HEK293 (cell line): ENCODE results near the gene MISP3.
"Not testable (repeated sequence)": the region's sequence is repeated elsewhere in the genome, so short reads cannot be mapped to it uniquely, and the experiment has no call there.

Experiments
- CTCF ChIA-PET: fragments of 350-600 bp; formaldehyde crosslinking; extraction: SDS; loops from one replicate; lab custom pipeline; 2021; ENCODE audit warnings: antibody characterized with exemption; lab: Yijun Ruan, JAX
- POLR2A ChIA-PET: fragments of 300-600 bp; formaldehyde crosslinking; extraction: SDS; loops from one replicate; lab custom pipeline; 2020; ENCODE audit warnings: antibody characterized with exemption, inconsistent platforms; lab: Yijun Ruan, JAX
- H3K27ac ChIP-seq: fragments of 200-500 bp; sonication (Bioruptor generic); 2 replicates; pipeline ENCODE4 v1.5.1; 2014; ENCODE audit warnings: low read depth, low read length, control low read depth, inconsistent platforms; ENCODE audit errors: extremely low read depth
- H3K36me3 ChIP-seq, 2 experiments: fragments of 200-500 bp in 1 of 2; sonication (Bioruptor generic) in 1 of 2; 1 replicate in 1 of 2; 2 replicates in 1 of 2; pipeline ENCODE4 v1.5.1; 2014 to 2017; ENCODE audit warnings: inconsistent platforms in 2 of 2, low read length in 2 of 2; ENCODE audit not compliant: control insufficient read depth in 2 of 2, insufficient read depth in 1 of 2
- H3K4me1 ChIP-seq: fragments of 200-500 bp; sonication (Bioruptor generic); 2 replicates; pipeline ENCODE4 v1.5.1; 2014; ENCODE audit warnings: mild to moderate bottlenecking, low read length, inconsistent platforms; ENCODE audit not compliant: control insufficient read depth, insufficient read depth
- H3K4me3 ChIP-seq: 2 replicates; pipeline ENCODE4 v1.5.1; 2011; ENCODE audit warnings: low read depth, mild to moderate bottlenecking, control low read depth, low read length, moderate library complexity
- H3K9me3 ChIP-seq: fragments of 200-500 bp; sonication (Bioruptor generic); 2 replicates; pipeline ENCODE4 v1.5.1; 2014; ENCODE audit warnings: low read depth, low read length, inconsistent platforms; ENCODE audit not compliant: control insufficient read depth, insufficient read depth
- CTCF ChIP-seq: fragments of 450-650 bp; formaldehyde crosslinking; IDR thresholded peaks from 2 replicates; pipeline ENCODE4 v1.5.1; 2016; ENCODE audit warnings: missing biosample characterization, missing genetic modification characterization
- KLF7 ChIP-seq: fragments of 450-650 bp; formaldehyde crosslinking; IDR thresholded peaks from 2 replicates; pipeline ENCODE4 v1.5.1; 2016; ENCODE audit warnings: missing biosample characterization, missing genetic modification characterization, borderline replicate concordance
- ZNF2 ChIP-seq: fragments of 450-650 bp; formaldehyde crosslinking; IDR thresholded peaks from 2 replicates; pipeline ENCODE4 v1.5.1; 2016; ENCODE audit warnings: missing biosample characterization, missing genetic modification characterization
- ZNF510 ChIP-seq: fragments of 450-650 bp; formaldehyde crosslinking; IDR thresholded peaks from 2 replicates; pipeline ENCODE4 v1.5.1; 2018; ENCODE audit warnings: mild to moderate bottlenecking, missing genetic modification characterization, missing biosample characterization; ENCODE audit not compliant: insufficient replicate concordance
- ZNF654 ChIP-seq: fragments of 450-650 bp; formaldehyde crosslinking; IDR thresholded peaks from 2 replicates; pipeline ENCODE4 v1.5.1; 2016; ENCODE audit warnings: low read depth, missing biosample characterization, missing genetic modification characterization
- ZNF768 ChIP-seq: fragments of 450-650 bp; formaldehyde crosslinking; IDR thresholded peaks from 2 replicates; pipeline ENCODE4 v1.5.1; 2018; ENCODE audit warnings: missing biosample characterization, mild to moderate bottlenecking, missing genetic modification characterization
- TF ChIP-seq, protein P1 (sequence below): fragments of 450-650 bp; formaldehyde crosslinking; IDR thresholded peaks from 2 replicates; pipeline ENCODE4 v1.5.1; 2016; ENCODE audit warnings: missing biosample characterization, missing genetic modification characterization
- TF ChIP-seq, protein P2 (sequence below): fragments of 450-650 bp; formaldehyde crosslinking; IDR thresholded peaks from 2 replicates; pipeline ENCODE4 v1.5.1; 2016; ENCODE audit warnings: missing biosample characterization, missing genetic modification characterization, low read depth

Gene MISP3

DNA sequence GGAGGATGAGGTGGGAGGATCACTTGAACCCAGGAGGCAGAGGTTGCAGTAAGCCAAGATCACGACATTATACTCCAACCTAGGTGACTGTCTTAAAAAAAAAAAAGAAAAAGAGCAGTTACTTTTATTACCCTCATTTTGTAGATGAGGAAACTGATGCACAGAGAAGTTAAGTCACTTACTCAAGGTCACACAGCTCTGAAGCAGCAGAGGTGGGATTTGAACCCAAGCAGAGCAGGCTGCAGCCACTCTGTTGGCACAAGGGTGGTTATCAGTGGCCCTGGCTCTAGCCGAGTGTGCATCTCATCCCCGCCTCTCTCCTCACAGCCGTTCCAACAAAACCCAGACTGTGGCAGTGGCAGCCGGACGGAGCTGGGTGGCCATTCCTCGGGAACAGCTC, 33.4 kb upstream of the MISP3 start:
- Histone ChIP-seq H3K9me3 (no peaks in the 10 kb centered on the region), H3K4me1 (no peaks in the 10 kb centered on the region), H3K36me3 (no peaks in the 10 kb centered on the region; a peak in 1 of 3 replicates), H3K4me3 (no peak overlapping the region), H3K27ac (no peak overlapping the region)
- TF ChIP-seq ZNF768 (tag by site-specific recombination) (0 out of 2 replicates have a peak, but pooled peaks have one; percentile 50), ZNF510 (tag by site-specific recombination) (no peak), KLF7 (tag by site-specific recombination) (no peak)
- ChIA-PET POLR2A (no interaction called here), CTCF (interaction anchor here (0.7 kb wide), 1 partner anchor 9 kb away, joined by 4 read pairs; no protein-coding TSS in a partner anchor)

GRCh38 chr19:14042659-14043608, 29.7 kb upstream of the MISP3 start:
- H3K9me3 ChIP-seq, H3K27ac ChIP-seq, H3K4me1 ChIP-seq, H3K4me3 ChIP-seq, H3K36me3 ChIP-seq: not testable (repeated sequence)
- CTCF ChIA-PET, result interaction anchor here (0.6 to 3.7 kb wide), 21 partner anchors 10 to 601 kb away, joined by 3 to 29 read pairs (median 4); partner anchors contain the start of genes IL27RA, PALM3 and RFX1
- TF ChIP-seq CTCF (tag by site-specific recombination) (peak; percentile 60), ZNF654 (peak; percentile 46), ZNF2 (tag by site-specific recombination) (peak; percentile 70; the same call in 1 of the 2 replicates)
- TF ChIP-seq, protein P1, sequence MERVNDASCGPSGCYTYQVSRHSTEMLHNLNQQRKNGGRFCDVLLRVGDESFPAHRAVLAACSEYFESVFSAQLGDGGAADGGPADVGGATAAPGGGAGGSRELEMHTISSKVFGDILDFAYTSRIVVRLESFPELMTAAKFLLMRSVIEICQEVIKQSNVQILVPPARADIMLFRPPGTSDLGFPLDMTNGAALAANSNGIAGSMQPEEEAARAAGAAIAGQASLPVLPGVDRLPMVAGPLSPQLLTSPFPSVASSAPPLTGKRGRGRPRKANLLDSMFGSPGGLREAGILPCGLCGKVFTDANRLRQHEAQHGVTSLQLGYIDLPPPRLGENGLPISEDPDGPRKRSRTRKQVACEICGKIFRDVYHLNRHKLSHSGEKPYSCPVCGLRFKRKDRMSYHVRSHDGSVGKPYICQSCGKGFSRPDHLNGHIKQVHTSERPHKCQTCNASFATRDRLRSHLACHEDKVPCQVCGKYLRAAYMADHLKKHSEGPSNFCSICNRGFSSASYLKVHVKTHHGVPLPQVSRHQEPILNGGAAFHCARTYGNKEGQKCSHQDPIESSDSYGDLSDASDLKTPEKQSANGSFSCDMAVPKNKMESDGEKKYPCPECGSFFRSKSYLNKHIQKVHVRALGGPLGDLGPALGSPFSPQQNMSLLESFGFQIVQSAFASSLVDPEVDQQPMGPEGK (tag by site-specific recombination), result peak; percentile 52; the same call in 1 of the 2 replicates
- TF ChIP-seq, protein P2, sequence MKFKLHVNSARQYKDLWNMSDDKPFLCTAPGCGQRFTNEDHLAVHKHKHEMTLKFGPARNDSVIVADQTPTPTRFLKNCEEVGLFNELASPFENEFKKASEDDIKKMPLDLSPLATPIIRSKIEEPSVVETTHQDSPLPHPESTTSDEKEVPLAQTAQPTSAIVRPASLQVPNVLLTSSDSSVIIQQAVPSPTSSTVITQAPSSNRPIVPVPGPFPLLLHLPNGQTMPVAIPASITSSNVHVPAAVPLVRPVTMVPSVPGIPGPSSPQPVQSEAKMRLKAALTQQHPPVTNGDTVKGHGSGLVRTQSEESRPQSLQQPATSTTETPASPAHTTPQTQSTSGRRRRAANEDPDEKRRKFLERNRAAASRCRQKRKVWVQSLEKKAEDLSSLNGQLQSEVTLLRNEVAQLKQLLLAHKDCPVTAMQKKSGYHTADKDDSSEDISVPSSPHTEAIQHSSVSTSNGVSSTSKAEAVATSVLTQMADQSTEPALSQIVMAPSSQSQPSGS (tag by site-specific recombination), result 0 out of 2 replicates have a peak, but pooled peaks have one; percentile 23
- POLR2A ChIA-PET, result interaction anchor here (0.7 to 1.1 kb wide), 3 partner anchors 28 to 109 kb away, joined by 3 to 4 read pairs (median 3); no protein-coding TSS in a partner anchor

DNA sequence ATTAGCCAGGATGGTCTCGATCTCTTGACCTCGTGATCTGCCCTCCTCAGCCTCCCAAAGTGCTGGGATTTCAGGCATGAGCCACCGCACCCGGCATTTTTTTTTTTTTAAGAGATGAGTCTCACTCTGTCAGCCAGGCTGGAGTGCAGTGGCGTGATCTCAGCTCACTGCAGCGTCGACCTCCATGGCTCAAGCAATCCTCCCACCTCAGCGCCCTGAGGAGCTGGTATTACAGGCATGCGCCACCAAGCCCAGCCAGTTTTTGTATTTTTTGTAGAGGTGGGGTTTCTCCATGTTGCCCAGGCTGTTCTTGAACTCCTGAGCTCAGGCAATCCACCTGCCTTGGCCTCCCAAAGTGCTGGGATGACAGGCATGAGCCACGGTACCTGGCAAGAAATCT, 24.7 kb upstream of the MISP3 start:
- not testable (repeated sequence) for H3K4me1 ChIP-seq, H3K4me3 ChIP-seq, H3K36me3 ChIP-seq, H3K9me3 ChIP-seq, H3K27ac ChIP-seq
- ChIA-PET POLR2A (interaction anchor here (0.6 to 0.7 kb wide), 2 partner anchors 14 to 31 kb away, joined by 3 read pairs; no protein-coding TSS in a partner anchor), CTCF (interaction anchor here (0.6 to 2.6 kb wide), 9 partner anchors 11 to 164 kb away, joined by 3 to 9 read pairs (median 5); partner anchors contain the start of gene IL27RA)
